GM23338 (cell line): Measurements from ENCODE around the gene ZNF148. TPM values are rescaled to one million over a fixed set of nuclear protein-coding genes. Genes with fewer than 3 reads are reported as not detected.

Experiments
- ATAC-seq: fragments of 200-7000 bp; cut with Tn5 transposase; 3 replicates; pipeline ENCODE4 v1.9.1; 2020
- DNase-seq: peaks from one replicate; pipeline ENCODE4 v3.0.0-alpha.2; 2015; ENCODE audit warnings: low spot score
- H2AFZ ChIP-seq: fragments of 200-600 bp; sonication (generic); 2 replicates; pipeline ENCODE4 v1.8.0; 2016; ENCODE audit warnings: antibody characterized with exemption, mild to moderate bottlenecking, moderate library complexity
- H3F3A ChIP-seq: fragments of 200-600 bp; sonication (generic); replicated peaks from 2 replicates; pipeline ENCODE4 v1.8.0; 2017; ENCODE audit warnings: antibody characterized with exemption, mixed run types, low read depth
- H3K27ac ChIP-seq: fragments of 200-600 bp; sonication (generic); 2 replicates; pipeline ENCODE4 v1.6.1; 2016; ENCODE audit warnings: low read depth
- H3K27me3 ChIP-seq: fragments of 200-600 bp; sonication (generic); 2 replicates; pipeline ENCODE4 v1.8.0; 2016; ENCODE audit warnings: mild to moderate bottlenecking, mixed run types, moderate library complexity; ENCODE audit not compliant: insufficient read depth
- H3K36me3 ChIP-seq: fragments of 200-600 bp; sonication (generic); 2 replicates; pipeline ENCODE4 v1.8.0; 2016; ENCODE audit warnings: mild to moderate bottlenecking; ENCODE audit not compliant: insufficient read depth
- H3K4me1 ChIP-seq: fragments of 200-600 bp; sonication (generic); 2 replicates; pipeline ENCODE4 v1.8.0; 2016; ENCODE audit warnings: mild to moderate bottlenecking, moderate library complexity; ENCODE audit not compliant: insufficient read depth
- H3K4me2 ChIP-seq: fragments of 200-600 bp; sonication (generic); 2 replicates; pipeline ENCODE4 v1.7.1; 2017; ENCODE audit warnings: mixed run types
- H3K4me3 ChIP-seq: fragments of 200-600 bp; sonication (generic); 2 replicates; pipeline ENCODE4 v1.6.1; 2016; ENCODE audit warnings: mixed run types
- H3K79me2 ChIP-seq: fragments of 200-600 bp; sonication (generic); replicated peaks from 2 replicates; pipeline ENCODE4 v1.8.0; 2017; ENCODE audit warnings: mild to moderate bottlenecking; ENCODE audit not compliant: insufficient read depth
- H3K9me2 ChIP-seq: fragments of 200-600 bp; sonication (generic); 2 replicates; pipeline ENCODE4 v1.8.0; 2017; ENCODE audit not compliant: insufficient read depth
- H4K20me1 ChIP-seq: fragments of 200-600 bp; sonication (generic); replicated peaks from 2 replicates; pipeline ENCODE4 v1.8.0; 2017; ENCODE audit warnings: mild to moderate bottlenecking; ENCODE audit not compliant: insufficient read depth
- H3K27ac Mint-ChIP-seq: 2 replicates; pipeline ENCODE4 v1.8.0; 2020; ENCODE audit warnings: inconsistent platforms, mild to moderate bottlenecking, moderate library complexity, mixed read lengths
- H3K27me3 Mint-ChIP-seq: 3 replicates; pipeline ENCODE4 v1.8.0; 2022; ENCODE audit warnings: low read depth, mild to moderate bottlenecking, moderate library complexity, mixed read lengths, inconsistent platforms; ENCODE audit not compliant: insufficient read depth, poor library complexity
- H3K36me3 Mint-ChIP-seq: 3 replicates; pipeline ENCODE4 v1.8.0; 2021; ENCODE audit warnings: low read depth, mild to moderate bottlenecking, inconsistent platforms, moderate library complexity, mixed read lengths
- H3K4me1 Mint-ChIP-seq: 3 replicates; pipeline ENCODE4 v1.8.0; 2020; ENCODE audit warnings: mild to moderate bottlenecking, inconsistent platforms, mixed read lengths
- H3K4me3 Mint-ChIP-seq: 3 replicates; pipeline ENCODE4 v1.8.0; 2021; ENCODE audit warnings: moderate library complexity, mild to moderate bottlenecking, inconsistent platforms, mixed read lengths
- H3K9me3 Mint-ChIP-seq: 3 replicates; pipeline ENCODE4 v1.8.0; 2020; ENCODE audit warnings: moderate library complexity, mild to moderate bottlenecking, inconsistent platforms, mixed read lengths
- EZH2phosphoT487 ChIP-seq: fragments of 200-600 bp; sonication (generic); IDR thresholded peaks from one replicate; pipeline ENCODE4 v1.8.1; 2018; ENCODE audit warnings: antibody characterized with exemption; ENCODE audit not compliant: unreplicated experiment
- JUNB ChIP-seq: IDR thresholded peaks from one replicate; pipeline ENCODE4 v1.6.1; 2016; ENCODE audit warnings: antibody characterized with exemption; ENCODE audit not compliant: unreplicated experiment
- polyA plus RNA-seq: library from polyadenylated mRNA; unstranded; fragments of >200 nt; fragmentation: Nextera tagmentation; extraction: Ambion mirVana; gene quantifications from 2 replicates; pipeline ENCODE4 v1.2.1, GENCODE V29; 2016
- small RNA-seq: library from RNA; depleted of rRNA; stranded (forward); fragments of <200 nt; gene quantifications from one replicate; pipeline ENCODE3, GENCODE V24; 2014; ENCODE audit warnings: low replicate concordance
- total RNA-seq: library from RNA; depleted of rRNA; stranded (reverse); fragments of >200 nt; shearing (Covaris generic); gene quantifications from 2 replicates; pipeline ENCODE4 v1.2.3, GENCODE V29; 2014; rRNA removed

The ZNF148 gene
- total and polyA plus RNA-seq, 2 experiments from 2014 or later, result 13.9 to 16.9 TPM

- Mint-ChIP-seq H3K4me1 (no peaks in the 10 kb centered on the region; the same call in 2 of the 3 replicates), H3K36me3 (peaks cover 19% of the 10 kb centered on the region; the same call in 2 of the 3 replicates), H3K27ac (no peak overlapping the region), H3K9me3 (peaks cover 10% of the 10 kb centered on the region; the same call in 2 of the 3 replicates), H3K4me3 (no peak overlapping the region), H3K27me3 (no peaks in the 10 kb centered on the region)
- Histone ChIP-seq H3K79me2 (no peaks in the 10 kb centered on the region), H3K36me3 (0 out of 2 replicates have a peak, but pooled peaks cover 3% of the 10 kb centered on the region), H4K20me1 (no peaks in the 10 kb centered on the region), H3K4me2 (no peak overlapping the region), H3F3A (no peaks in the 10 kb centered on the region), H3K4me1 (no peaks in the 10 kb centered on the region), H3K4me3 (no peak overlapping the region), H3K27ac (no peak overlapping the region), H3K9me2 (0 out of 2 replicates have a peak, but pooled peaks cover 3% of the 10 kb centered on the region), H3K27me3 (no peaks in the 10 kb centered on the region), H2AFZ (no peak overlapping the region)
- DNase-seq (no peak), ATAC-seq (no peak)
- TF ChIP-seq JUNB, result no peak
- TF ChIP-seq EZH2phosphoT487, result no peak
These were observed 197.4 kb downstream of the ZNF148 start for GRCh38 chr3:125177746-125178145.

Small RNA genes within 50 kb of the gene (small RNA-seq; reads per million reads assigned to genes)
- not detected for gene RNU6-232P

Other genes starting within 250 kb of the ZNF148 start
- 10.1 and 15.9 TPM in 2 replicates for gene SLC12A8, start 162.6 kb downstream of the ZNF148 start, total RNA-seq
- gene SLC12A8, start 162.6 kb downstream of the ZNF148 start, polyA plus RNA-seq, result 4.6 and 6.9 TPM in 2 replicates
- 27.8 and 40.6 TPM in 2 replicates for gene SNX4, start 144.9 kb upstream of the ZNF148 start, total RNA-seq
- 13.0 and 13.8 TPM in 2 replicates for gene SNX4, start 144.9 kb upstream of the ZNF148 start, polyA plus RNA-seq
- 16.7 and 17.2 TPM in 2 replicates for gene OSBPL11, start 220.2 kb upstream of the ZNF148 start, total RNA-seq
- 9.3 and 9.5 TPM in 2 replicates for gene OSBPL11, start 220.2 kb upstream of the ZNF148 start, polyA plus RNA-seq